Astrocyte (in vitro differentiated cells and primary cell): Measurements from ENCODE around the gene STK24. TPM values are rescaled to one million over a fixed set of nuclear protein-coding genes. Genes with fewer than 3 reads are reported as not detected.

Experiments used
- DNase-seq: peaks from one replicate; pipeline ENCODE4 v3.0.0-alpha.2; 2010; ENCODE audit warnings: low read depth
- FAIRE-seq: peaks from 2 replicates; lab custom pipeline; 2011; peaks lifted over from hg19 to GRCh38; lab: Jason Lieb, UNC
- H2AFZ ChIP-seq: 2 replicates; pipeline ENCODE4 v1.6.0; 2012; ENCODE audit warnings: low read depth, low read length, inconsistent platforms
- H3K27ac ChIP-seq: 2 replicates; pipeline ENCODE4 v1.5.1; 2011; ENCODE audit warnings: low read depth, low read length, inconsistent platforms
- H3K27me3 ChIP-seq: 2 replicates; pipeline ENCODE4 v1.6.0; 2011; ENCODE audit warnings: low read length, inconsistent platforms; ENCODE audit not compliant: insufficient read depth
- H3K36me3 ChIP-seq: 2 replicates; pipeline ENCODE4 v1.5.1; 2011; ENCODE audit warnings: low read length, inconsistent platforms; ENCODE audit not compliant: insufficient read depth
- H3K4me1 ChIP-seq: 2 replicates; pipeline ENCODE4 v1.5.1; 2011; ENCODE audit warnings: low read length, inconsistent platforms; ENCODE audit not compliant: insufficient read depth
- H3K4me2 ChIP-seq: 2 replicates; pipeline ENCODE4 v1.6.0; 2012; ENCODE audit warnings: low read length, inconsistent platforms
- H3K4me3 ChIP-seq: 2 replicates; pipeline ENCODE4 v1.5.1; 2011; ENCODE audit warnings: low read depth, mild to moderate bottlenecking, low read length, inconsistent platforms; ENCODE audit not compliant: insufficient read depth
- H3K79me2 ChIP-seq: 2 replicates; pipeline ENCODE4 v1.6.0; 2012; ENCODE audit warnings: mild to moderate bottlenecking, low read length, inconsistent platforms; ENCODE audit not compliant: insufficient read depth
- H3K9ac ChIP-seq: 2 replicates; pipeline ENCODE4 v1.6.0; 2012; ENCODE audit warnings: mild to moderate bottlenecking, low read length, inconsistent platforms
- H3K9me3 ChIP-seq: 2 replicates; pipeline ENCODE4 v1.5.1; 2012; ENCODE audit warnings: low read depth, mild to moderate bottlenecking, low read length, inconsistent platforms; ENCODE audit not compliant: insufficient read depth
- H4K20me1 ChIP-seq: 2 replicates; pipeline ENCODE4 v1.6.0; 2012; ENCODE audit warnings: low read length, inconsistent platforms; ENCODE audit not compliant: insufficient read depth
- H3K27ac Mint-ChIP-seq: one replicate; pipeline ENCODE4 v1.8.0; 2021; ENCODE audit warnings: mild to moderate bottlenecking, mixed read lengths; ENCODE audit not compliant: unreplicated experiment
- H3K27me3 Mint-ChIP-seq: one replicate; pipeline ENCODE4 v1.8.0; 2021; ENCODE audit warnings: low read depth, mixed read lengths; ENCODE audit not compliant: unreplicated experiment
- H3K36me3 Mint-ChIP-seq: one replicate; pipeline ENCODE4 v1.8.0; 2021; ENCODE audit warnings: low read depth, mixed read lengths; ENCODE audit not compliant: unreplicated experiment
- H3K4me1 Mint-ChIP-seq: one replicate; pipeline ENCODE4 v1.8.0; 2021; ENCODE audit warnings: low read depth, mixed read lengths; ENCODE audit not compliant: unreplicated experiment
- H3K4me3 Mint-ChIP-seq: one replicate; pipeline ENCODE4 v1.8.0; 2021; ENCODE audit warnings: mild to moderate bottlenecking, moderate library complexity, mixed read lengths; ENCODE audit not compliant: unreplicated experiment
- H3K9me3 Mint-ChIP-seq: one replicate; pipeline ENCODE4 v1.8.0; 2021; ENCODE audit warnings: mild to moderate bottlenecking, mixed read lengths; ENCODE audit not compliant: unreplicated experiment
- EZH2 ChIP-seq: IDR thresholded peaks from 2 replicates; pipeline ENCODE4 v1.6.1; 2012; ENCODE audit warnings: mild to moderate bottlenecking, low read length, inconsistent platforms; ENCODE audit not compliant: insufficient read depth
- total RNA-seq: library from RNA; stranded (reverse); gene quantifications from 2 replicates; pipeline ENCODE4 v1.2.1, GENCODE V29; 2021
- TF ChIP-seq, protein P1 (sequence below): IDR thresholded peaks from 2 replicates; pipeline ENCODE4 v1.5.1; 2011; ENCODE audit warnings: low read depth, mild to moderate bottlenecking, inconsistent platforms, low read length, moderate library complexity; ENCODE audit not compliant: insufficient read depth

Gene STK24
- total RNA-seq, 1 donor from 2014 or later, result 96.1 TPM

DNA sequence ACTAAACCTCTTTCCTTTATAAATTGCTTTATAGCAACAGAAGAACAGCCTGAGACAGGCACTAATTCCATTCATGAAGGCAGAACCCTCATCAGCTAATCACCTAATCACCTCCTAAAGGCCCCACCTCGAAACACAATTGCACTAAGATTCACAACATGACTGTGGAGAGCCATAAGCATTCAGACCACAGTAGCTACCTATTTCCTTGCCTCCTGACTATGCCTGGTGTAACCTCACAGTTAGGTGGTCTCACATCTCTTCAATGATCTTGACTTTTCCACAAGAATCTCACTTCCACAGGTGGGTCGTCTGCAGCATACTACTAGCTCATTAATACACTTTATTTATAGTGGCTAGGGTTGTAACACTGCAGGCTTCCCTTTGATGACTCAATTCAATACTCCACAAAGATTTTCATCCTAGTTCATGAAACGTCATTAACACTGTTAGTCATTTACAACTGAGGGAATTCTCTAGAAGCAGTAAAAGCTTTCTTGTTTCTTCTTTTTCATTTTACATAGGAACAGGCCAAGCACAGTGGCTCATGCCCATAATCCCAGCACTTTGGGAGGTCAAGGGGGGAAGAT is 27.1 kb downstream of the STK24 start:
- Mint-ChIP-seq H3K36me3 (peaks cover 12% of the 10 kb centered on the region), H3K4me3 (peak overlapping the region; percentile 55), H3K9me3 (peaks cover 4% of the 10 kb centered on the region), H3K27ac (no peak overlapping the region), H3K27me3 (no peaks in the 10 kb centered on the region), H3K4me1 (peaks cover 30% of the 10 kb centered on the region)
- no peak for FAIRE-seq
- H3K4me1 ChIP-seq, result peaks cover 15% of the 10 kb centered on the region
- H2AFZ ChIP-seq, result no peak overlapping the region
- peaks cover 96% of the 10 kb centered on the region for H3K79me2 ChIP-seq
- H4K20me1 ChIP-seq, result peaks cover 86% of the 10 kb centered on the region
- H3K27me3 ChIP-seq, result no peaks in the 10 kb centered on the region
- H3K36me3 ChIP-seq, result no peaks in the 10 kb centered on the region
- H3K9ac ChIP-seq, result no peak overlapping the region
- H3K4me2 ChIP-seq, result no peak overlapping the region
- peak; percentile 59 for DNase-seq
- H3K27ac ChIP-seq, result no peak overlapping the region
- H3K9me3 ChIP-seq, result no peaks in the 10 kb centered on the region
- TF ChIP-seq, protein P1, sequence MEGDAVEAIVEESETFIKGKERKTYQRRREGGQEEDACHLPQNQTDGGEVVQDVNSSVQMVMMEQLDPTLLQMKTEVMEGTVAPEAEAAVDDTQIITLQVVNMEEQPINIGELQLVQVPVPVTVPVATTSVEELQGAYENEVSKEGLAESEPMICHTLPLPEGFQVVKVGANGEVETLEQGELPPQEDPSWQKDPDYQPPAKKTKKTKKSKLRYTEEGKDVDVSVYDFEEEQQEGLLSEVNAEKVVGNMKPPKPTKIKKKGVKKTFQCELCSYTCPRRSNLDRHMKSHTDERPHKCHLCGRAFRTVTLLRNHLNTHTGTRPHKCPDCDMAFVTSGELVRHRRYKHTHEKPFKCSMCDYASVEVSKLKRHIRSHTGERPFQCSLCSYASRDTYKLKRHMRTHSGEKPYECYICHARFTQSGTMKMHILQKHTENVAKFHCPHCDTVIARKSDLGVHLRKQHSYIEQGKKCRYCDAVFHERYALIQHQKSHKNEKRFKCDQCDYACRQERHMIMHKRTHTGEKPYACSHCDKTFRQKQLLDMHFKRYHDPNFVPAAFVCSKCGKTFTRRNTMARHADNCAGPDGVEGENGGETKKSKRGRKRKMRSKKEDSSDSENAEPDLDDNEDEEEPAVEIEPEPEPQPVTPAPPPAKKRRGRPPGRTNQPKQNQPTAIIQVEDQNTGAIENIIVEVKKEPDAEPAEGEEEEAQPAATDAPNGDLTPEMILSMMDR, result no peak
- no peak for TF ChIP-seq EZH2
- no peak overlapping the region for H3K4me3 ChIP-seq

DNA sequence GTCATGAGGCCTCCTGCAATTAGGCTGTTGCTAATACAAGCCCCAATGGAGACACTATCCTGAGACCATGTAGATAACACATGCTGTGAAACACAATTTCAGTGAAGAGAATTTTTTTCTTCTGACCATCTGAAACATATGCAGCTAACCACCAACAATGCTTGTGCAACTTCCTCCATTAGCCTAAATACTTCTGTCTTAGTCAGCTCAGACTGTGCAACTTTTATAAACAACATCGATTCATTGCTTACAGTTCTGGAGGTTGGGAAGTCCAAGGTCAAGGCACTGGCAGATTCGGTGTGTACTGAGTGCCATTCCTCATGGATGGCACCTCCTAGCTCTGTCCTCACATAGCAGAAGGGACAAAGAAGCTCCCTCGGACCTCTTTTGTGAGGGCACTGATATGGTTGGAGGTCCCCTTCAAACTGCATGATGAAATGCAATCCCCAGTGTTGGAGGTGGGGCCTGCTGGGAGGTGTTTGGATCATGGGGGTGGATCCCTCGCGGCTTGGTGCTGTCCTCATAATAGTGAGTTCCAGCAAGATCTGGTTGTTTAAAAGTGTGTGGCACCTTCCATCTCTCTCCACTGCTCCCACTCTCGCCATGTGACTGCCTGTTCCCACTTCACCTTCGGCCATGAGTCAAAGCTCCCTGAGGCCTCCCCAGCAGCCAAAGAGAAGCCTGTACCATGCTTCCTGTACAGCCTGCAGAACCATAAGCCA is 27.7 kb downstream of the STK24 start:
- Mint-ChIP-seq H3K4me3 (no peak overlapping the region), H3K9me3 (peaks cover 4% of the 10 kb centered on the region), H3K4me1 (peaks cover 34% of the 10 kb centered on the region), H3K36me3 (peaks cover 12% of the 10 kb centered on the region), H3K27ac (no peak overlapping the region), H3K27me3 (no peaks in the 10 kb centered on the region)
- no peaks in the 10 kb centered on the region for H3K36me3 ChIP-seq
- no peaks in the 10 kb centered on the region for H3K9me3 ChIP-seq
- TF ChIP-seq, protein P1, result no peak
- TF ChIP-seq EZH2, result no peak
- H3K4me3 ChIP-seq, result no peak overlapping the region
- H3K4me1 ChIP-seq, result peaks cover 15% of the 10 kb centered on the region
- peaks cover 87% of the 10 kb centered on the region for H4K20me1 ChIP-seq
- no peak overlapping the region for H3K27ac ChIP-seq
- H3K79me2 ChIP-seq, result peaks cover 96% of the 10 kb centered on the region
- no peak overlapping the region for H2AFZ ChIP-seq
- H3K9ac ChIP-seq, result no peak overlapping the region
- peak; percentile 43 for FAIRE-seq
- H3K27me3 ChIP-seq, result no peaks in the 10 kb centered on the region
- peak overlapping the region; percentile 37 for H3K4me2 ChIP-seq
- peak; percentile 89 for DNase-seq

DNA sequence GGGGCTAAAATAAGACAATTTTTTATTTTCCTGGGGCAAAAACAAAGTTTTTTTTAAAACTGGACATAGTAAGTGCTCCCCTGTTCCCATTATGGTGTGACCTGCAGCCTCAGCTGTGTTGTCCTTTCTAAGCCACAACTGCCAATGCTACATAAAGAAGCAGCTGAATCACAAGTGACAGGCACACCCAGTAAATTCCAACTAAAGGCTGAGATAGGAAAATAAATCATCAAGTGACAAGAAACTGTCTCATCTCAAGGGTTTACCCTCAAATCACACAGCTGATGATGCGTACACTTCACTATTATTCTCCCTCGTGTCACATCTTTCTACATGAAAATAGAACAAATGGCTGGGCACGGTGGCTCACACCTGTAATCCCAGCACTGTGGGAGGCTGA is 28.7 kb downstream of the STK24 start:
- Histone ChIP-seq H3K4me2 (no peak overlapping the region), H2AFZ (no peak overlapping the region), H3K4me3 (no peak overlapping the region), H3K9me3 (no peaks in the 10 kb centered on the region), H3K4me1 (peaks cover 18% of the 10 kb centered on the region), H3K79me2 (peaks cover 96% of the 10 kb centered on the region), H3K9ac (no peak overlapping the region), H3K36me3 (no peaks in the 10 kb centered on the region), H4K20me1 (peaks cover 87% of the 10 kb centered on the region), H3K27me3 (no peaks in the 10 kb centered on the region), H3K27ac (no peak overlapping the region)
- no peaks in the 10 kb centered on the region for H3K27me3 Mint-ChIP-seq
- peaks cover 10% of the 10 kb centered on the region for H3K36me3 Mint-ChIP-seq
- H3K27ac Mint-ChIP-seq, result no peak overlapping the region
- no peak overlapping the region for H3K4me3 Mint-ChIP-seq
- H3K9me3 Mint-ChIP-seq, result peaks cover 4% of the 10 kb centered on the region
- TF ChIP-seq EZH2, result no peak
- TF ChIP-seq, protein P1, result no peak
- DNase-seq, result no peak
- H3K4me1 Mint-ChIP-seq, result peaks cover 36% of the 10 kb centered on the region
- no peak for FAIRE-seq
